WERI-Rb-1 (cell line): Measurements from ENCODE around the gene CCDC178.

Experiments
- DNase-seq: peaks from one replicate; pipeline ENCODE4 v3.0.0-alpha.2; 2020
- H3K27ac ChIP-seq: fragments of 250-450 bp; sonication (Bioruptor Pico); 2 replicates; pipeline ENCODE4 v1.5.1; 2020; ENCODE audit warnings: mild to moderate bottlenecking, moderate library complexity
- H3K27me3 ChIP-seq: fragments of 250-450 bp; sonication (Bioruptor Pico); 2 replicates; pipeline ENCODE4 v1.5.1; 2021; ENCODE audit warnings: mild to moderate bottlenecking, low read depth, moderate library complexity; ENCODE audit not compliant: insufficient read depth, severe bottlenecking
- H3K36me3 ChIP-seq: fragments of 250-450 bp; sonication (Bioruptor Pico); 2 replicates; pipeline ENCODE4 v1.5.1; 2020; ENCODE audit warnings: mild to moderate bottlenecking, moderate library complexity
- H3K4me3 ChIP-seq: 2 replicates; pipeline ENCODE4 v1.5.1; 2011; ENCODE audit warnings: low read depth, mild to moderate bottlenecking, control low read depth, low read length
- H3K9me3 ChIP-seq: fragments of 250-450 bp; sonication (Bioruptor Pico); 2 replicates; pipeline ENCODE4 v1.5.1; 2021; ENCODE audit warnings: mild to moderate bottlenecking, moderate library complexity; ENCODE audit not compliant: severe bottlenecking
- CTCF ChIP-seq: IDR thresholded peaks from 2 replicates; pipeline ENCODE4 v1.5.1; 2011; ENCODE audit warnings: low read depth, mild to moderate bottlenecking, control low read depth, inconsistent platforms, low read length

The CCDC178 gene

GRCh38 chr18:33264566-33264965, 176.0 kb downstream of the CCDC178 start:
- H3K27me3 ChIP-seq: peaks cover 3% of the 10 kb centered on the region
- no peak overlapping the region for H3K4me3 ChIP-seq
- no peaks in the 10 kb centered on the region for H3K36me3 ChIP-seq
- no peak for TF ChIP-seq CTCF
- H3K9me3 ChIP-seq: no peaks in the 10 kb centered on the region
- H3K27ac ChIP-seq: no peak overlapping the region
- DNase-seq: no peak

- no peak for DNase-seq
- H3K27me3 ChIP-seq: no peaks in the 10 kb centered on the region
- H3K27ac ChIP-seq: no peak overlapping the region
- H3K9me3 ChIP-seq: no peaks in the 10 kb centered on the region
- no peak overlapping the region for H3K4me3 ChIP-seq
- TF ChIP-seq CTCF: no peak
- no peaks in the 10 kb centered on the region for H3K36me3 ChIP-seq
Observed at GRCh38 chr18:33239298-33239697, 201.2 kb downstream of the CCDC178 start.

GRCh38 chr18:33232318-33232626, 208.2 kb downstream of the CCDC178 start:
- no peak for TF ChIP-seq CTCF
- DNase-seq: no peak
- Histone ChIP-seq H3K4me3 (no peak overlapping the region), H3K9me3 (no peaks in the 10 kb centered on the region), H3K27me3 (no peaks in the 10 kb centered on the region), H3K36me3 (no peaks in the 10 kb centered on the region), H3K27ac (no peak overlapping the region)

GRCh38 chr18:33231474-33232317, 208.8 kb downstream of the CCDC178 start:
- DNase-seq: peak; percentile 75
- H3K9me3 ChIP-seq: no peaks in the 10 kb centered on the region
- no peaks in the 10 kb centered on the region for H3K27me3 ChIP-seq
- no peak overlapping the region for H3K27ac ChIP-seq
- no peaks in the 10 kb centered on the region for H3K36me3 ChIP-seq
- no peak overlapping the region for H3K4me3 ChIP-seq
- TF ChIP-seq CTCF: peak; percentile 85

GRCh38 chr18:33212363-33212762, 228.2 kb downstream of the CCDC178 start:
- no peaks in the 10 kb centered on the region for H3K36me3 ChIP-seq
- H3K9me3 ChIP-seq: no peaks in the 10 kb centered on the region
- no peak overlapping the region for H3K4me3 ChIP-seq
- no peaks in the 10 kb centered on the region for H3K27me3 ChIP-seq
- DNase-seq: no peak
- H3K27ac ChIP-seq: no peak overlapping the region
- TF ChIP-seq CTCF: no peak
